NCI-H446 treated with DMSO at 0.1 percent for 48 hours (cell line): ENCODE measurements around the gene ADGRG1.
"Not testable (repeated sequence)": the region's sequence is repeated elsewhere in the genome, so short reads cannot be mapped to it uniquely, and the experiment has no call there.

Experiments
- DNase-seq: peaks from one replicate; lab custom pipeline; 2025; lab: John Stamatoyannopoulos, UW

ADGRG1 gene

GRCh38 chr16:57699899-57700298 is 71.5 kb downstream of the ADGRG1 start:
- no peak for DNase-seq

DNA sequence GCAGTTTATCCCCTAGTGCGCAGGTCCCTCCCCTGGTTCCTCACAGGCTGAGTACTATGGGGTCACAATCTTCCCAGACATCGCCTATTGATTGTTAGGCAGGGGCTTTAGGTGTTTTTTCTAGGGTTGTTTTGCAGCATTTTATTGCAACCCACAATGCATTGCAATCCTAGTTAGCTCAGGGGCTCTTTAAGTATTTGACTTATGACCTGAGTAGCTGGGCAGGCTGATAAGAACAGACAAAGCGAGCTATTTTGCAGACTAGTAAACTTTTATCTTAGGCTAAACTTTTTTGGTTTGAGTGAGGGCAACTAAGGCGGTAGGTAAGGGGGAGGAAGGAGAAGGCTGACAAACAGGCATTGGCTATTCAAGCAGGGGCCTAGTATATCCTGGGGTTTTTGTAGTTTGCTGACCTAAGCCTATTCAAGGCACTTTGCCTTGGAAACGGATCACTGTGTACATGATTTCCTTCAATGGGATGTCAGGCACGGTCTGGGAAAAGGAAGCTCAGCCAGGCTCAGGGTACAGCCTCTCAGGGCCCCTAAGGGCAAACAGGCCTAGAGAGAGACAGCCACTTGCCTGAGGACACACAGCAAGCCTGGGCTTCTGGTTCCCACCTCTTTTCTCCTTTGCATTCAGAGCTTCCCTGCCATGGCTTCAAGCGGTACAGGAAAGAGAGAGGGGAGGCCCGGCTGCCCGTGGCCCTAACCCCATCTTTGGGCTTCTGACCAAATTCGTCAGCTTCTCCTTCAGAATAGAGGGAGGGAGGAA is 72.5 kb downstream of the ADGRG1 start:
- no peak for DNase-seq

DNA sequence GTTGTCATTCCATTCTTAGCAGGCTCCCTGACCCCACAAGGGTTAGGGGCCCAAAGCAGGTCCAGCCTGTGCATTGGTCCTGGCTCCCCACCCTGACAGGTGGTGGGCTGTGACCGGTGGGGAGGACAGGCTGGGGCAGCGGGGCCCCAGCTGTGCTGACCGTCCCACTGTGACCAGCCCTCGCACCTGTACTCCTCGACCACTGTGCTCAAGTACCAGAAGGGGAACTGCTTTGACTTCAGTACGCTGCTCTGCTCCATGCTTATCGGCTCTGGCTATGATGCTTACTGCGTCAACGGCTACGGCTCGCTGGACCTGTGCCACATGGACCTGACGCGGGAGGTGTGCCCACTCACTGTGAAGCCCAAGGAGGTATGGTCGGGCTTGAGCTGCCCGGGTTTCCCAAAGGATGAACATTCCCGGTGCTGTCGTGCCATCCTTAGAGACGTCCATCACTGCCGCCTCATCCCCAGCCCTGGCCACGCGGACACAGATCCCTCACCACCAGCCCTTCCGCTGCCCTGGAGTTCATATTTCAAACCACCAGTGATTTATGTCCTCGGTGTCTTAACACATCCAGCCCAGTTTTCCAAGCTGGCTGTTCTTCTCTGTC is 73.4 kb downstream of the ADGRG1 start:
- no peak for DNase-seq

GRCh38 chr16:57703416-57704010 is 75.1 kb downstream of the ADGRG1 start:
- DNase-seq = no peak

DNA sequence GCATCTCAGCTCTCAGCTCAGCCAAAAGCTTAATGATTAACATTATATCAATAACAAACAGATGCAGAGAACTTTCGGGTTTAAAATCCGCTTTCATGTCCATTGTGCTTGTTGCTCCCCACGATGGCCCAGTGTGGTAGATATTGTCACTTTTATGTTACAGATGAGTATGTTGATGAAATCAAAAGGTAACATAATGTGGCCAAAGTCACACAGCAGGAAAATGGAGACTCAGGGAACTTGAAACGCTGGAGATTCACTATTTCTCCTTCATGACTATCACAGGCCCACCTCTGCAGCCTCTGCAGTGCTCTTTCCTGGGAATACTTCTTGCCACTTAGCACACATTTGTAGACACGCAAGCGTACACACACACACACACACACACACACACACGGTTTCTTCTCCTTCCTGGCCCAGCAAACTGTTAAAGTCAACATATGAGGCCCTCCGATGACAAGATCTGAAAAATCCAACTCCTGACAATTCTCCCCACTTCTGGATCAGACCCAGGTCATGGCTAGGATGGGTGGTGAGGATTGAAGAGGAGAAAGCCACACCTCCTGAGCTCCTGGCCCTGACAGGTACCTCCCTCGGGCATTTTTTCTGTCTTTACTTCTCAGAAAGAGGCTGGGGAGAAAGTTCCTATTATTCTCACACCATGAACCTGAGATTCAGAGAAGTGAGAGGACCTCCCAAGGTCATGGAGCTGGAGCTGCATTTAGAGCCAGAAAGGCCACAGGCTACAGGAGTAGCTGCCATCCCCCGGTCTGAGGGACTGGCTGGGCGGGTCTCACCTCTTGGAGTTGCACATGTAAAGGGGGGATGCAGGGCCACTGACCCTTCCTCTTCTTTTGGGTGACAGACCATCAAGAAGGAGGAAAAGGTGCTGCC is 75.8 kb downstream of the ADGRG1 start:
- DNase-seq = no peak

DNA sequence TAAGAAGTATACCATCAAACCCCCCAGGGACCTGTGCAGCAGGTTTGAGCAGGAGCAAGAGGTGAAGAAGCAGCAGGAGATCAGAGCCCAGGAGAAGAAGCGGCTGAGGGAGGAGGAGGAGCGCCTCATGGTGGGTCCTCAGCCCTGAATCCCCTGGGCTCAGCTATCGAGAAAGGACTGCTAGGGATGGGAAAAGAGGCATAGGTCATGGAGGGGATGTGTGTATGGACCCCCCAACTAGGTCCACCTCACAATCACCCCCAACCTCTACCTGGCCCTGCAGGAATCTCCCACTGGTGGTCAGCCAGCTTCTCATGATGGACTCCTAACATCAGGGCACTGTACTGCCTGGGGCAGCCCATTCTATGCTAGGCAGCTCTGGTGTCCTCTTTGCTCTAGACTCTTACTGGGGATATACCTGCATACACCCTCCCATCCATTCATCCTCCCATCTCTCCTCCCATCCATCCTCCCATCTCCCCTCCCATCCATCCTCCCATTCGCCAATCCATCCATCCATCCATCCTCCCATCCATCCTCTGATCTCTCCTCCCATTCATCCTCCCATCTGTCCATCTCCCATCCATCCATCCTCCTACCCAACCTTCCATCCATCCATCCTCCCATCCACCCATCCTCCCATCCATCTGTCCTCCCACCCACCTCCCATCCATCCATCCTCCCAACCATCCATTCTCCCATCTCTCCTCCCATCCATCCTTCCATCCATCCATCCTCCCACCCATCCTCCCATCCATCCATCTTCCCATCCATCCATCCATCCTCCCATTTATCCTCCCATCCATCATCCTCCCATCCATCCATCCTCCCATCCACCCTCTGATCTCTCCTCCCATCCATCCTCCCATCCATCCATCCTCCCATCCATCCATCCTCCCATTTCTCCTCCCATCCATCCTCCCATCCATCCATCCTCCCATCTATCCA is 76.7 kb downstream of the ADGRG1 start:
- DNase-seq = no peak

DNA sequence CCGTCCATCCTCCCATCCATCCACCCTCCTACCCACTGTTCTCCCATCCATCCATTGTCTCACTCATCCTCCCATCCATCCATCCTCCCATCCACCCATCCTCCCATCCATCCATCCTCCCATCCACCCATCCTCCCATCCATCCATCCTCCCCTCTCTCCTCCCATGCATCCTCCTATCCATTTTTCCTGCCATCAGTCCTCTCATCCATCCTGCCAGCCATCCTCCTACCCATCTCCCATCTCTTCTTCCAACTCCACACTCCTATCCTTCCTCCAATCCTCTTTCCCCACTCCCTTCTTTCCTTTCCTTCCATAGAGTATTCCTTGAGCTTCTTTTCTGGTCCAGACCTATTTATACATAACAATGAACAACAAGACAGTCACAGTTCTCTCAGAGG is 78.3 kb downstream of the ADGRG1 start:
- no peak for DNase-seq

DNA sequence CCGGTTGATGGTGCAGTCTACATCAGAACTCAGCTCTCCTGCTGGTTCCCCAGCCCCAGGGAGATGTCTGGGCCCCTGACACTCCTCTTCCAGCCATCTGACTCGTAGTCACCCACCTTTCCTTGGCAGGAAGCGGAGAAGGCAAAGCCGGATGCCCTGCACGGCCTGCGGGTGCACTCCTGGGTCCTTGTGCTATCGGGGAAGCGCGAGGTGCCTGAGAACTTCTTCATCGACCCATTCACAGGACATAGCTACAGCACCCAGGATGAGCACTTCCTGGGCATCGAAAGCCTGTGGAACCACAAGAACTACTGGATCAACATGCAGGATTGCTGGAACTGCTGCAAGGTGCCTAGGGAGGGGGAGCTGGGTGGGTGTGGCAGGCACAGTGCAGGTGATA is 78.9 kb downstream of the ADGRG1 start:
- DNase-seq = no peak

- no peak for DNase-seq
These were observed 79.7 kb downstream of the ADGRG1 start for GRCh38 chr16:57708168-57708567.

GRCh38 chr16:57709663-57710062 is 81.2 kb downstream of the ADGRG1 start:
- DNase-seq = no peak

GRCh38 chr16:57711346-57711745 is 82.9 kb downstream of the ADGRG1 start:
- DNase-seq = peak; percentile 30

DNA sequence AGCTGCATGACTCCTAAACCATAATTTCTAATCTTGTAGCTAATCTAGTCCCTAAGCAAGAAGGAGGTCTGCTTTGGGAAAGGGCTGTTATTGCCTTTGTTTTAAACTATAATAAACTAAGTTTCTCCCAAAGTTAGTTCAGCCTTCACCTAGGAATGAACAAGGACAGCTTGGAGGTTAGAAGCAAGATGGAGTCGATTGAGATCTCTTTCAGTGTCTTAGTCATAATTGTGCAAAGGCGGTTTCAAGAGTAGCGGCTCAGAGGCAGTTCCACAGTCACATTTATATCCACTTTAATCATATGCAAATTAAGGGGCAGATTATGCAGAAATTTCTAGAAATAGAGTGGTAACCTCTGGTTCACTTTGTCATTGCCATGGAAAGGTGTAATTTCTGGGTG is 83.6 kb downstream of the ADGRG1 start:
- no peak for DNase-seq

- not testable (repeated sequence) for DNase-seq
These were observed 84.1 kb downstream of the ADGRG1 start for GRCh38 chr16:57712569-57712968.

- DNase-seq = no peak
These were observed 85.2 kb downstream of the ADGRG1 start for GRCh38 chr16:57713596-57713995.

- DNase-seq = no peak
These were observed 85.6 kb downstream of the ADGRG1 start for GRCh38 chr16:57714047-57714446.
